HepG2 (cell line): ENCODE data around the gene POU2F1. TPM values are rescaled to one million over a fixed set of nuclear protein-coding genes. Genes with fewer than 3 reads are reported as not detected.

Experiments
- HES4 ChIP-seq: sonication (generic); formaldehyde crosslinking; IDR thresholded peaks from 2 replicates; pipeline ENCODE4 v1.9.0; 2021; ENCODE audit warnings: mild to moderate bottlenecking, missing genetic modification reagents, borderline replicate concordance
- HOXA5 ChIP-seq: sonication (generic); formaldehyde crosslinking; IDR thresholded peaks from 2 replicates; pipeline ENCODE4 v1.4.0; 2020; ENCODE audit warnings: missing genetic modification reagents
- JUN ChIP-seq: sonication (generic); formaldehyde crosslinking; IDR thresholded peaks from 2 replicates; pipeline ENCODE4 v1.4.0; 2020; ENCODE audit warnings: mild to moderate bottlenecking, missing genetic modification reagents
- KDM4B ChIP-seq: sonication (generic); formaldehyde crosslinking; IDR thresholded peaks from 2 replicates; pipeline ENCODE4 v1.4.0; 2020; ENCODE audit warnings: missing genetic modification reagents
- MIXL1 ChIP-seq: IDR thresholded peaks from 2 replicates; pipeline ENCODE4 v1.6.1; 2016
- MTF1 ChIP-seq: sonication (generic); formaldehyde crosslinking; IDR thresholded peaks from 2 replicates; pipeline ENCODE4 v1.5.0; 2020; ENCODE audit warnings: missing genetic modification reagents
- RFXAP ChIP-seq: sonication (generic); formaldehyde crosslinking; IDR thresholded peaks from 2 replicates; pipeline ENCODE4 v1.4.0; 2020; ENCODE audit warnings: missing genetic modification reagents, borderline replicate concordance
- SRSF1 ChIP-seq: fragments of 200-400 bp; formaldehyde crosslinking; optimal IDR thresholded peaks from 2 replicates; pipeline ENCODE3; 2017; ENCODE audit warnings: mild to moderate bottlenecking, low read depth, low read length, moderate library complexity
- STAT5B ChIP-seq: sonication (generic); formaldehyde crosslinking; IDR thresholded peaks from 2 replicates; pipeline ENCODE4 v1.4.0; 2020; ENCODE audit warnings: missing genetic modification reagents
- TAF1 ChIP-seq: sonication (generic); formaldehyde crosslinking; IDR thresholded peaks from 2 replicates; pipeline ENCODE4 v1.4.0; 2020; ENCODE audit warnings: missing genetic modification reagents
- YY1 ChIP-seq: IDR thresholded peaks from 2 replicates; pipeline ENCODE4 v1.6.1; 2011; ENCODE audit warnings: low read length, low read depth, moderate library complexity, mild to moderate bottlenecking; ENCODE audit not compliant: insufficient read depth, insufficient replicate concordance
- ZFYVE20 ChIP-seq: sonication (generic); formaldehyde crosslinking; IDR thresholded peaks from 2 replicates; pipeline ENCODE4 v1.8.0; 2023; ENCODE audit warnings: low read depth, mild to moderate bottlenecking, moderate library complexity, missing genetic modification reagents, borderline replicate concordance
- ZNF12 ChIP-seq: sonication (generic); formaldehyde crosslinking; IDR thresholded peaks from 2 replicates; pipeline ENCODE4 v1.5.0; 2020; ENCODE audit warnings: missing genetic modification reagents
- ZNF180 ChIP-seq: sonication (generic); formaldehyde crosslinking; IDR thresholded peaks from 2 replicates; pipeline ENCODE4 v1.4.0; 2020; ENCODE audit warnings: low read depth, missing genetic modification reagents, borderline replicate concordance
- ZNF329 ChIP-seq: sonication (generic); formaldehyde crosslinking; IDR thresholded peaks from 2 replicates; pipeline ENCODE4 v1.9.0; 2021; ENCODE audit warnings: low read depth, mild to moderate bottlenecking, missing genetic modification reagents
- ZNF34 ChIP-seq: sonication (generic); formaldehyde crosslinking; IDR thresholded peaks from 2 replicates; pipeline ENCODE4 v1.4.0; 2020; ENCODE audit warnings: mild to moderate bottlenecking, missing genetic modification reagents, borderline replicate concordance
- ZNF431 ChIP-seq: sonication (generic); formaldehyde crosslinking; IDR thresholded peaks from 2 replicates; pipeline ENCODE4 v1.9.0; 2022; ENCODE audit warnings: missing genetic modification reagents, low read depth, mild to moderate bottlenecking, borderline replicate concordance
- ZNF550 ChIP-seq: sonication (generic); formaldehyde crosslinking; IDR thresholded peaks from 2 replicates; pipeline ENCODE4 v1.4.0; 2020; ENCODE audit warnings: mild to moderate bottlenecking, missing genetic modification reagents, borderline replicate concordance
- ZNF564 ChIP-seq: sonication (generic); formaldehyde crosslinking; IDR thresholded peaks from 2 replicates; pipeline ENCODE4 v1.8.1; 2023; ENCODE audit warnings: mild to moderate bottlenecking, missing genetic modification reagents
- polyA plus RNA-seq, 8 experiments: library from polyadenylated mRNA; depleted of rRNA in 3 of 8; stranded (reverse) in 7 of 8; unstranded in 1 of 8; fragments of >200 nt; fragmentation: Illumina TruSeq in 4 of 8; extraction: Trizol in 4 of 8; gene quantifications; 2 replicates each; pipeline versions ENCODE4 v1.2.1 to v1.2.3, GENCODE V29; 2011 to 2016; ENCODE audit warnings: low read depth in 4 of 8, missing spikeins in 1 of 8, mixed read lengths in 1 of 8; ENCODE audit not compliant: insufficient read depth in 1 of 8
- total RNA-seq, 5 experiments: library from RNA; depleted of rRNA; stranded (reverse); fragments of >200 nt; fragmentation: Illumina TruSeq; extraction: Trizol; gene quantifications; 2 replicates each; pipeline ENCODE4 v1.2.3, GENCODE V29; 2016; ENCODE audit warnings: low read depth in 1 of 5
- TF ChIP-seq, protein P1 (sequence below), 2 experiments: sonication (generic) in 1 of 2; formaldehyde crosslinking in 1 of 2; IDR thresholded peaks; 2 replicates each; pipeline versions ENCODE4 v1.4.0 to v1.6.1; 2018 to 2020; ENCODE audit warnings: missing genetic modification reagents in 2 of 2, borderline replicate concordance in 1 of 2, low read depth in 1 of 2, mild to moderate bottlenecking in 1 of 2, missing biosample characterization in 1 of 2
- TF ChIP-seq, protein P2 (sequence below): sonication (generic); formaldehyde crosslinking; IDR thresholded peaks from 2 replicates; pipeline ENCODE4 v1.5.1; 2020; ENCODE audit warnings: mild to moderate bottlenecking, missing genetic modification reagents, moderate library complexity

POU2F1 gene
- total and polyA plus RNA-seq, 2 of the 13 experiments (the other 11 are each of a cell fraction or from before 2014, with no cell fraction given): 10.2 to 13.0 TPM

DNA sequence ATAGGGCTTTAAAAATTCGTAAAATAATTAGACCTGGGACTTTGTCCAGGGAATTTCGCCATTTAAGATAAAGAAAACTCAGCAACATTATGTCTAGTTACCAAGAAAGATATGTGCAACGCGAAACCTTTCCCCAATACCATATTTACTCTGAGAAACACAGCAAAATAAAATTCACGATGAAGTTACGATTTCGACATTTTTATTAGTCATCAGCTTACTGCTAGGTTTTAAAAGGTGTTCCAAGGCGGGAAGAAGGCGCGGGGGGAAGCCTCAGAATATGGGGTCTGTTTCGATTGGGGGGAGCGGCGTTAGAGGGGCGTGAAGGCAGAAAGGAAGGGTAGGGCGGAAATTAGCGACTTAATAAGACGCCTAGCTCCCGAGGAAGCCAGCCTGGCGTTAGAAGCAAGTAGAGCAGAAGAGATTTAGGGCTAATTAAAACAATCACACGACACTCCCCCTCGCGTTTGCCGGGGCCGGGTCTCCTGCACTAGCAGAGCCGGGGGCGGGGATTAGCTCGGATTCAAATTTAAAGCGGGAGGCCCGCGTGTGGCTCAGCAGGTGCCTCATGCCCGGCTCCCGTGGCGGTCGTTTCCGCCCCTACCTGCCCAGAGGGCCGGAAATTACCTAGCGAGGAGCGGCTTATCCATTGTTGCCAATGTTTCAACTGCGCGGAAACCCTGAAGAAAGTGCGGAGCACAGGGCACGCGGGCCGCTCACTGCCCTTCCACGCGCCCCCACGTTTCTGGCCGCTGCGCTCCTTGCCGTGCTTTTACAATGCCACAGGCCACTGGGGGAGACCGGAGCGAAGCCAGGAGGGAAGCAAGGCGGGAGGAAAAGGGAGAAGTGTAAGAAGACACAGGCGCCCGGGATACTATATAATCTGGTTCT, 795 bp upstream of the POU2F1 start (continued):
- TF ChIP-seq, protein P1, sequence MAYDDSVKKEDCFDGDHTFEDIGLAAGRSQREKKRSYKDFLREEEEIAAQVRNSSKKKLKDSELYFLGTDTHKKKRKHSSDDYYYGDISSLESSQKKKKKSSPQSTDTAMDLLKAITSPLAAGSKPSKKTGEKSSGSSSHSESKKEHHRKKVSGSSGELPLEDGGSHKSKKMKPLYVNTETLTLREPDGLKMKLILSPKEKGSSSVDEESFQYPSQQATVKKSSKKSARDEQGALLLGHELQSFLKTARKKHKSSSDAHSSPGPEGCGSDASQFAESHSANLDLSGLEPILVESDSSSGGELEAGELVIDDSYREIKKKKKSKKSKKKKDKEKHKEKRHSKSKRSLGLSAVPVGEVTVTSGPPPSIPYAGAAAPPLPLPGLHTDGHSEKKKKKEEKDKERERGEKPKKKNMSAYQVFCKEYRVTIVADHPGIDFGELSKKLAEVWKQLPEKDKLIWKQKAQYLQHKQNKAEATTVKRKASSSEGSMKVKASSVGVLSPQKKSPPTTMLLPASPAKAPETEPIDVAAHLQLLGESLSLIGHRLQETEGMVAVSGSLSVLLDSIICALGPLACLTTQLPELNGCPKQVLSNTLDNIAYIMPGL (CRISPR knock-in tag; IDR thresholded peaks at IDR 0.05; ENCODE audit: borderline replicate concordance in 1 of 2, low read depth in 1 of 2): no peak; a peak in 1 of 4 replicates
- TF ChIP-seq ZFYVE20 (CRISPR knock-in tag) (0 out of 2 replicates have a peak, but pooled peaks have one; percentile 34), ZNF550 (CRISPR knock-in tag) (no peak), ZNF564 (CRISPR knock-in tag) (0 out of 2 replicates have a peak, but pooled peaks have one; percentile 65), JUN (CRISPR knock-in tag) (no peak), TAF1 (CRISPR knock-in tag) (peak; percentile 62), SRSF1 (no peak), ZNF12 (CRISPR knock-in tag) (peak; percentile 32; the same call in 1 of the 2 replicates), RFXAP (peak; percentile 38; the same call in 1 of the 2 replicates), ZNF431 (CRISPR knock-in tag) (no peak), KDM4B (CRISPR knock-in tag) (no peak; the same call in 1 of the 2 replicates), YY1 (no peak), ZNF180 (CRISPR knock-in tag) (no peak), STAT5B (CRISPR knock-in tag) (peak; percentile 11; the same call in 1 of the 2 replicates), HOXA5 (0 out of 2 replicates have a peak, but pooled peaks have one; percentile 17), MTF1 (CRISPR knock-in tag) (no peak), HES4 (CRISPR knock-in tag) (0 out of 2 replicates have a peak, but pooled peaks have one; percentile 80), ZNF329 (CRISPR knock-in tag) (no peak), ZNF34 (CRISPR knock-in tag) (no peak), MIXL1 (CRISPR knock-in tag) (0 out of 2 replicates have a peak, but pooled peaks have one; percentile 26)
- TF ChIP-seq, protein P2, sequence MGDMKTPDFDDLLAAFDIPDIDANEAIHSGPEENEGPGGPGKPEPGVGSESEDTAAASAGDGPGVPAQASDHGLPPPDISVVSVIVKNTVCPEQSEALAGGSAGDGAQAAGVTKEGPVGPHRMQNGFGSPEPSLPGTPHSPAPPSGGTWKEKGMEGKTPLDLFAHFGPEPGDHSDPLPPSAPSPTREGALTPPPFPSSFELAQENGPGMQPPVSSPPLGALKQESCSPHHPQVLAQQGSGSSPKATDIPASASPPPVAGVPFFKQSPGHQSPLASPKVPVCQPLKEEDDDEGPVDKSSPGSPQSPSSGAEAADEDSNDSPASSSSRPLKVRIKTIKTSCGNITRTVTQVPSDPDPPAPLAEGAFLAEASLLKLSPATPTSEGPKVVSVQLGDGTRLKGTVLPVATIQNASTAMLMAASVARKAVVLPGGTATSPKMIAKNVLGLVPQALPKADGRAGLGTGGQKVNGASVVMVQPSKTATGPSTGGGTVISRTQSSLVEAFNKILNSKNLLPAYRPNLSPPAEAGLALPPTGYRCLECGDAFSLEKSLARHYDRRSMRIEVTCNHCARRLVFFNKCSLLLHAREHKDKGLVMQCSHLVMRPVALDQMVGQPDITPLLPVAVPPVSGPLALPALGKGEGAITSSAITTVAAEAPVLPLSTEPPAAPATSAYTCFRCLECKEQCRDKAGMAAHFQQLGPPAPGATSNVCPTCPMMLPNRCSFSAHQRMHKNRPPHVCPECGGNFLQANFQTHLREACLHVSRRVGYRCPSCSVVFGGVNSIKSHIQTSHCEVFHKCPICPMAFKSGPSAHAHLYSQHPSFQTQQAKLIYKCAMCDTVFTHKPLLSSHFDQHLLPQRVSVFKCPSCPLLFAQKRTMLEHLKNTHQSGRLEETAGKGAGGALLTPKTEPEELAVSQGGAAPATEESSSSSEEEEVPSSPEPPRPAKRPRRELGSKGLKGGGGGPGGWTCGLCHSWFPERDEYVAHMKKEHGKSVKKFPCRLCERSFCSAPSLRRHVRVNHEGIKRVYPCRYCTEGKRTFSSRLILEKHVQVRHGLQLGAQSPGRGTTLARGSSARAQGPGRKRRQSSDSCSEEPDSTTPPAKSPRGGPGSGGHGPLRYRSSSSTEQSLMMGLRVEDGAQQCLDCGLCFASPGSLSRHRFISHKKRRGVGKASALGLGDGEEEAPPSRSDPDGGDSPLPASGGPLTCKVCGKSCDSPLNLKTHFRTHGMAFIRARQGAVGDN: peak; percentile 97
